Measurements from ENCODE around the gene ATP11A. TPM values are rescaled to one million over a fixed set of nuclear protein-coding genes. Genes with fewer than 3 reads are reported as not detected.

Gene ATP11A
- total RNA-seq, 1 experiment from 2014 or later: 65.3 TPM

- Histone ChIP-seq H3K27ac (ENCODE audit: insufficient read length, low read depth, low read length) (no peak overlapping the region), H3K4ac (ENCODE audit: low read depth, low read length) (no peak overlapping the region), H3K56ac (ENCODE audit: insufficient read length, low read depth, low read length) (no peak overlapping the region), H3K14ac (ENCODE audit: insufficient read depth, low read length) (no peak overlapping the region), H2AFZ (ENCODE audit: low read length) (no peak overlapping the region), H3T11ph (ENCODE audit: low read length) (no peak overlapping the region), H4K20me1 (ENCODE audit: control insufficient read depth, insufficient read depth, insufficient read length) (no peaks in the 10 kb centered on the region), H3K4me1 (ENCODE audit: insufficient read depth, low read length) (peaks cover 13% of the 10 kb centered on the region; the same call in 1 of the 2 replicates), H3K23me2 (ENCODE audit: insufficient read length, low read depth, low read length, poor library complexity, severe bottlenecking) (peaks cover 9% of the 10 kb centered on the region), H2BK5ac (ENCODE audit: insufficient read length, low read length) (no peak overlapping the region), H3K23ac (ENCODE audit: insufficient read length, low read depth, low read length) (no peak overlapping the region), H2BK120ac (ENCODE audit: low read depth, low read length, poor library complexity, severe bottlenecking) (no peak overlapping the region), H3K27me3 (ENCODE audit: insufficient read depth, low read length) (no peaks in the 10 kb centered on the region; the same call in 1 of the 2 replicates), H2AK5ac (ENCODE audit: insufficient read length, low read length) (no peak overlapping the region), H3K9ac (ENCODE audit: extremely low read depth, insufficient read length, low read length) (no peak overlapping the region), H3K4me2 (ENCODE audit: insufficient read depth, insufficient read length, low read length) (no peak overlapping the region), H4K91ac (ENCODE audit: insufficient read length, low read depth, low read length) (no peak overlapping the region), H3K9me3 (ENCODE audit: control insufficient read depth, low read depth, low read length) (no peaks in the 10 kb centered on the region), H2BK12ac (ENCODE audit: insufficient read length, low read depth, low read length) (no peak overlapping the region), H3K79me2 (ENCODE audit: insufficient read depth, low read length) (no peaks in the 10 kb centered on the region), H4K8ac (replicated peaks; ENCODE audit: insufficient read length, low read depth, low read length) (no peak overlapping the region), H2BK20ac (ENCODE audit: low read depth, low read length, poor library complexity, severe bottlenecking) (no peak overlapping the region), H3K79me1 (ENCODE audit: insufficient read depth, low read depth, low read length, poor library complexity, severe bottlenecking) (no peaks in the 10 kb centered on the region), H4K5ac (ENCODE audit: insufficient read length, low read depth, low read length) (no peak overlapping the region), H2BK15ac (ENCODE audit: low read depth, low read length) (no peak overlapping the region), H3K18ac (ENCODE audit: insufficient read length, low read depth, low read length) (no peak overlapping the region)
- no CpG with 5 or more reads among the region's 27 CpGs for WGBS (ENCODE audit: extremely low coverage, insufficient read length, low lambda C conversion rate)
- peaks cover 35 to 54% of the 10 kb centered on the region in 2 experiments for H3K4me1 Mint-ChIP-seq
- peaks cover 60% of the 10 kb centered on the region for H3K27me3 Mint-ChIP-seq (ENCODE audit: low read depth)
- no peak overlapping the region; a peak in 1 of 7 replicates for H3K27ac Mint-ChIP-seq
- no peak for DNase-seq
- H3K36me3 Mint-ChIP-seq (ENCODE audit: insufficient read depth in 1 of 3, low read depth in 3 of 3): no peaks in the 10 kb centered on the region; a peak in 1 of 7 replicates
- no peaks in the 10 kb centered on the region for H3K9me3 Mint-ChIP-seq
- H3K4me3 Mint-ChIP-seq: no peak overlapping the region
- TF ChIP-seq CTCF (conservative IDR thresholded peaks at IDR 0.05): no peak
Measured at GRCh38 chr13:112890316-112891145, 200.7 kb downstream of the ATP11A start.

Data from H9 (cell line).